Inflammatory macrophage treated with lipopolysaccharide for 4 hours (primary cell): Measurements from ENCODE around the gene SPSB4.
A peak's percentile ranks its signal among the peaks of the same experiment; 100 is the strongest.

Experiments
- DNase-seq: peaks from one replicate; pipeline ENCODE4 v3.0.0-alpha.2; 2020

The SPSB4 gene

DNA sequence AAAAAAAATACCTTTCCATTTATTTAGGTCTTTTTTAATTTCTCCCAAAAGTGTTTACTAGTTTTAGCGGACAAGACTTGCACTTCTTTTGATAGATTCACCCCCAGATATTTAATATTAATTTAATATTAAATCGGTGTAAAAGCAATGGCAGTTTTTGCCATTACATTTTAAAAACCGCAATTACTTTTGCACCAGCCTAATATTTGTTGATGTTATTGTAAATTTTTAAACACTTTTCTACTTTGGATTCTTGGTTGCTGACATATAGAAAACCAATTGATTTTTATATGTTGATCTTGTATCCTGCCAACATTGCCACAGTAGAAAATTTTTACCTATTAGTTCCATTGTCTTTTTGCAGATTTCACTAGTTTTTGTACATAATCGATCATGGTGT, 116.5 kb downstream of the SPSB4 start:
- DNase-seq = no peak

DNA sequence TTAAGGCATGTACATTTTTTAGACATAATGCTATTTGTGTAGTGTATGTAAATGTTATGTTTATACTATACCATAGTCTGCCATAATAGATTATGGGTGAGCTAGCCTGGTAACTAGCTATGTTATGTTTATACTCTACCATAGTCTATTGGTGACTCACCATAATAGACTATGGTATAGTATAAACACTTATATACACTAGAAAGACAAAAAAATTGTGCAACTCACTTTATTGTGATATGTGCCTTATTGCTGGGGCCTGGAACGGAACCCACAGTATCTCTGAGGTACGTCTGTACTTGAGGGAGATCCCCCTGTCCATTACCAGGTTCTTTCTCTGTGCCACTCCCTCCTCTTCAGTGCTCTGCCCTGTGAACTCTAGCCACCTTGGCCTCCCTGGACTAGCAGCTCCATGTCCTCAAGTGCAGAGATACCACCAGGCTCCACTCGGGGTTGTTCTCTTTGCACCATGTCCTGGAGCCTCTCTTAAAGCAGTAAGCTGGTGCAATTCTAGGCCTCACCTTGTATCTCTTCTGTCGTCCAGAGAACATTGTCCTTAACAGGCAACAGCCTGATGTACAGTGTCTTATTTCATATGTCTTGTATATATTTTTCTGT, 119.6 kb downstream of the SPSB4 start:
- no peak for DNase-seq

DNA sequence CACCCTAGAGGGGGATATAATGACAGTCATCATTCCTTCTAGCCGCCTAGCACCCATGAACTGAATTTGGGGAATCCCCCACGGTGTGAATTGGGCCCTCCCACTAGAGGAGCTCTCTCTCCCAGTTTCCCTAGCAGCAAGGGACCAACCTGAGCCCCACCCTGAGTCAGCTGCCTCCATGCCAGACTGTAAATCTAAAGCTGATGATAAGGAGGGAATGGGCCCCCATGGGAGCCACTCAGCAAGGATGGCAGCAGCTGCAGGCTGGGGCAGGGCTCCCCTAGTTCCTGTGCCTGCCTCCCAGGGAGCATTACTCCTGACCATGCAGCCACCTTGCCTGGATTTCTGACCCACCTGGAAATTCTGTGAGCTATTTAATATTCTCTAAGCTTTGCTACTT, 123.5 kb downstream of the SPSB4 start:
- DNase-seq = no peak

- no peak for DNase-seq
These were observed 125.6 kb downstream of the SPSB4 start for GRCh38 chr3:141176775-141177174.

- DNase-seq = no peak
These were observed 126.9 kb downstream of the SPSB4 start for GRCh38 chr3:141178026-141178425.

DNA sequence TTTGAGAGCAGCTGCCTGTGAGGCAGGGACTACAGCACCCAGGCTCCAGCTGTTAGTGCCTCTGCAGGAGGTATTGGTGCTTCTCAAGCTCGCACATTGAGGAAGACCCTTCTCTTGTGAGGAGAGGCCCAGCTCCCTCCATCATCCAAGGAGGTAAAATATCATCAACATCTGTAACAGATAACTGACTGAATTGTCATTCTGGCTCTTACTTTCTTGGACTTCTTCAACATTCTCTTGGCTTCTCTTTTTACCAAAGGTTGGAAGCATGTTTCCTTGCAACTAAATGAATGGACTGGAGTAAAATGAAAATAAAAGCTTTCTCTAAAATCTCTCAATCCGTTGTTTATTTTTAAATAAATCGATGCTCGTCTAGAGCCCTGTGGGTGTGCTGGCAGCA, 127.4 kb downstream of the SPSB4 start:
- DNase-seq = no peak

GRCh38 chr3:141179983-141180382, 128.8 kb downstream of the SPSB4 start:
- DNase-seq = no peak

GRCh38 chr3:141181196-141181595, 130.0 kb downstream of the SPSB4 start:
- DNase-seq = no peak

- DNase-seq = no peak
These were observed 130.7 kb downstream of the SPSB4 start for GRCh38 chr3:141181819-141182218.

DNA sequence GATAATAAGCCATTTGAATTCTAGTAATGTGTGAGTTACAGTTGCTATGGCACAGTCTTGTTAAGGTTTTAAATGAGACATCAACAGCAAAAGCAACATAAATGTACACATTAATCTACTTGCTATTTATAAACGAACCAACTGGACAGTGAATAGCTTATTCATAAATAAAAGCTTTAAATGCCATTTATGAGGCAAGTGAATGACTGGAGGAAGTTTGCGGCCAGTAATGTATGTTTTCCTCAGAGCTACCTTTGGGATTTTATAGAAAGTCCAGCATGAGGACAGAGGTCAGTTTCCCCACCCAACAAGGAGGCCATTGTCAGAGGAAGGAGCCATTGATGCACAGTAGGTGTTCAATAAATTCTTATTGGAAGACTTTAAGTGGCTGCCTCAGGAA, 132.5 kb downstream of the SPSB4 start:
- DNase-seq = no peak

- no peak for DNase-seq
These were observed 133.3 kb downstream of the SPSB4 start for GRCh38 chr3:141184430-141184829.

DNA sequence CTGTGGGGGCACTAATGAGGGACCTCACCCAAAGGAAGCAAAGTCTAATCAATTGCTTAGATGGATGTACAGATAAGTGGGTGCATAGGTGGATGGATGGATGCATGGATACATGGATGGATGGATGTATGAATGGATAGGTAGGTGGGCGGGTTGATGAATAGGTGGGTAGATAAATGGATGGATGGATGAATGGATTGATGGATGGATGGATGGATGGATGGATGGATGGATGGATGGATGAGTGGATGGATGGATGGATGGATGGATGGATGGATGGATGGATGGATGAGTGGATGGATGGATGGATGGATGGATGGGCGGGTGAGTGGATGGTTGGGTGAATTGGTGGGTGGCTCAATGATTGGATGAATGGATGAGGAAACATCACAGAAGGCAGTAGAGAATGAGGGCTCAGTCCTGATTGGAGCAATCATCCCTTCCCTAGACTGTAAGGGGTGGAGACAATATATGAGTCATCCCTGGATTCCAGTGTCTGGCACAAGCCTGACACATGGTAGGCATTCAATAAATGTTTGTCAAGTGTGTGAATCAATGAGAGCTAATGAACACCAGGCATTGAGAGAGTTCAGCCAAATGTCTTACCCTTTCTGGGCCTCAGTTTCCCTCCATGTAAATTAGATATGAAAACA, 140.1 kb downstream of the SPSB4 start:
- no peak for DNase-seq

DNA sequence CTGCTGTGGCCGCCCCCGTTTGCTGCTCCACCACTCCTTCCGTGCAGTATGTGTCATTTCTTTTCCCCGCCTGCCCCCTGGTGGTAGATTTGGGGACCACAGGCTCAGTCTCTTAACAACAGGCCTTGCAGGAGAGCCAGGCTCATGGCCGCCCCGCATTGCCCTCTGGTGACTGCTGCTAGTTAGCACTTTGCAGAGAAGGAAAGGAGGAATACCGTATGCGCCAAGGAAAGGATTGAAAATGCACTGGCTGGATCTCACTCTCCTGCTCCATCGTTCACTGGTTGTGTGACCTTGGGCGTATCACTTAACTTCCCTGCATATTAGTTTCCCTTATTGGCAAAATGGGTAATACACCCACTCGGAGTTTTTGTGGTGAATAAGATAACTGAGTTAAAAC, 141.2 kb downstream of the SPSB4 start:
- DNase-seq = peak; percentile 92

DNA sequence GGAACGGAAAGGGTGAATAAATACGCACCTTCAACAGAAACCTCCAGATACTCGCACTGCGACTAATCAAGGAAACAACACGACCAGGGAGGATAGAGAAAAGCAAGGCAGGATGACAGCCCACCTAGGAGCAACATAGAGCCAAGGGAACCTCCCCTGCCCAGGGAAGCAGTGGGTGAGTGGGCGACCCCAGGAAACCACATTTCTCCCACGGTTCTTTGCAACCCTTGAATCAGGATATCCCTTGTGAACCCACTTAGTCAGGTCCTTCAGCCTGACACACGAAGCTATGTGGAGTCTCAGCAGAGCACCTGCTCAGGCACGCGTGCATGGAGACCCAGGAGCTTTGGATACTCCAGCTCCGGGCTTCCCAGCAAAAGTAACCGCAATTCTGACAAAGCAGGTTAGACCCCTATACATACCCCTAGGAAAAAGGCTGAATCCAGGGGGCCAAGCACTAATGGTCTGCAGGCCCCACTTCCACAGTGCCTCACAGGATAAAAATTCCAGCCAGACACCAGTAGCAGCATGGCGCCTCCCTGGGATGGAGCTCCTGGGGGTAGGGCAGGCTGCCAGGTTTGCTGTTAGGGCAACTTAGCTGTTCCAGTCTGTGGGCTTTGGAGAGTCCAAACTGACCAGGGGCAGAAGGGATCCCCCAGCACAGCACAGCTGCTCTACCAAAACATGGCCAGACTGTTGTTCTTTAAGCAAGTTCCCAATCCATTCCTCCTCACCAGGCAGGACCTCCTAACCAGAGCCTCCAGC, 142.1 kb downstream of the SPSB4 start:
- no peak for DNase-seq
